Stimulated activated naive B cell treated with anti-CD40 and anti-IgM and Interleukin-4, amounts not matched to agents 10 μg/mL and 1 μg/mL and 100 μg/mL, for 72 hours (primary cell): ENCODE measurements around the gene BRIP1.
"Not testable (repeated sequence)": the region's sequence is repeated elsewhere in the genome, so short reads cannot be mapped to it uniquely, and the experiment has no call there.

Experiments
- ATAC-seq, 2 donors: fragments of 150-1000 bp; cut with Tn5 transposase; replicated peaks; 2 replicates each; pipeline ENCODE4 v1.10.0; 2021; ENCODE audit warnings: moderate library complexity in 1 of 2
- DNase-seq: peaks from one replicate; pipeline ENCODE4 v3.0.0; 2021
- H3K27ac Mint-ChIP-seq: one replicate; pipeline ENCODE4 v1.8.0; 2022; ENCODE audit warnings: mild to moderate bottlenecking, mixed read lengths
- H3K27me3 Mint-ChIP-seq, 2 donors: one replicate each; pipeline ENCODE4 v1.8.0; 2022; ENCODE audit warnings: mixed read lengths in 2 of 2
- H3K36me3 Mint-ChIP-seq, 2 donors: one replicate each; pipeline ENCODE4 v1.8.0; 2022; ENCODE audit warnings: mixed read lengths in 2 of 2, mild to moderate bottlenecking in 1 of 2
- H3K4me1 Mint-ChIP-seq, 2 donors: one replicate each; pipeline ENCODE4 v1.8.0; 2022; ENCODE audit warnings: mixed read lengths in 2 of 2, mild to moderate bottlenecking in 1 of 2
- H3K4me3 Mint-ChIP-seq, 2 donors: one replicate each; pipeline ENCODE4 v1.8.0; 2022; ENCODE audit warnings: mild to moderate bottlenecking in 2 of 2, mixed read lengths in 2 of 2, moderate library complexity in 1 of 2
- H3K9me3 Mint-ChIP-seq, 2 donors: one replicate each; pipeline ENCODE4 v1.8.0; 2022; ENCODE audit warnings: mixed read lengths in 2 of 2, mild to moderate bottlenecking in 1 of 2

BRIP1 gene

DNA sequence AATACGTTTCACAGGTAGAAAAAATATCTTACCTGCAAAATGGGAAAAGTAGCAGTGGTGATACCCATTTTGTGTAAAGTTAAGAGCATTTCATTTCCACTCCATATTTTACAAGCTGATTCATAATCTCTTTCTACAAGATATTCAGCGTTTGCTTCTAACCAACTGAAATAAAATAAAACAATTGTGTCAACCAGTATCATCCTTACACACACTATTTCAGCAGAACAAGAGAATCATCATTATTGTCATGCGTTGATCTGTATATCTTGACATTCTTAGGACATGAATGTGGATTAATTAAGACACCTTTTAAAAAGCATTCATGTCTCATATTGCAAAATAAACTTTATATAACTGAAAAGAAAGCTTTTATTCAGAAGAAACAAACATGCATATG, 69.8 kb downstream of the BRIP1 start:
- peaks cover 0 to 6% of the 10 kb centered on the region in 2 donors for H3K36me3 Mint-ChIP-seq
- H3K9me3 Mint-ChIP-seq, result no peaks in the 10 kb centered on the region
- H3K27me3 Mint-ChIP-seq, result no peaks in the 10 kb centered on the region
- H3K4me3 Mint-ChIP-seq, result no peak overlapping the region
- DNase-seq, result no peak
- no peak overlapping the region for H3K27ac Mint-ChIP-seq
- H3K4me1 Mint-ChIP-seq, result no peaks in the 10 kb centered on the region
- no peak for ATAC-seq

DNA sequence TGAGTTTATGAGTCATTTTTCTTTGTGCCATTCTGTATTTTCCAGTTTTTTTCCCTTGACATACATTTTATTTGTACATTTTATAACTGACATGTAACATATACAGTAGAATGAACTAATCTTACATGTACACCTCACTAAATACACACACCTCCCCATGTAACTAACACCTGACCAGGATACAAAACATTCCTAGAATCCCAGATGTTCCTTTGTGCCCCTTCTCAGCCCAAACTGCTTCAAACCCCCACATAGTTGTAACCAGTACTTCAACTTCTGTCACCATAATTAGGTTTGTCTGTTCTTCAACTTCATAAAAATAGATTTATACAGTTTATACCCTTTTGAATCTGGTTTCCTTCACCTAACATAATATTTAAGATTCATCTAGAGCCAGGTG, 73.5 kb downstream of the BRIP1 start:
- Mint-ChIP-seq H3K4me1 (peaks cover 3 to 13% of the 10 kb centered on the region in 2 donors), H3K9me3 (no peaks in the 10 kb centered on the region), H3K27me3 (no peaks in the 10 kb centered on the region), H3K27ac (no peak overlapping the region), H3K36me3 (peaks cover 0 to 2% of the 10 kb centered on the region in 2 donors), H3K4me3 (no peak overlapping the region)
- DNase-seq (no peak), ATAC-seq (no peak)

DNA sequence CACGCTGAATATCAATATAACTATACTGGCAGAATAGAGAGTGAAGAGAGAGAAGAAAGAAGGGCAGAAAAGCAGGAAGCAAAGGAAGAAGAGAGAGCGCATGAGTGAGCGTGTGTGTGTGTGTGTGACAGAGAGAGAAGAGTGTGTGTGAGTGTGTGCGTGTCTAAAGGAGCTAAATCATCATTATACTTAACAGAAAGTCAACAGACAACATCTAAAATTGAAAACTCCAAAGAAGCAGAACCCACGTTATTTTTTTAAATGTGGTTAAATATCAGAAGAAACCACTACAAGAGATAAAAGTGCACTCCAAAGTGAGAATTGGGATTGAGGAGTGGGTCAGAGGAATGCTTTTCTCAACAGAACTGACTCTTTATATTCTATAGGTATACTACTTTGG, 77.2 kb downstream of the BRIP1 start:
- H3K36me3 Mint-ChIP-seq, result peaks cover 0 to 2% of the 10 kb centered on the region in 2 donors

DNA sequence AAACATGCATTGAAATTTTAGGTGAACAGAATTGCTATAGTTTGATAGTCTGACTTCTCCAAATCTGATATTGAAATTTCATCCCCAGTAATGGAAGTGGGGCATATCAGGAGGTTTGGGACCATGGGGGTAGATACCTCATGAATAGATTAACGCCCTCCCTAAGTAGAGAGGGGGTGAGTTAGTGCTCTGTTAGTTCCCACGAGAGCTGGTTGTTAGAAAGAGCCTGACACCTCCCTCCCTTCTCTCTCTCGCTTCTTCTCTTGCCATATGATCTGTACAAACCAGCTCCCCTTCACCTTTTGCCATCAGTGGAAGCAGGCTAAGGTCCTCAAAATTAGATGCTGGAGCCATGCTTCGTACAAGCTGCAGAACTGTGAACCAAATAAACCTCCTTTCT, 78.8 kb downstream of the BRIP1 start:
- peak overlapping the region; percentile 12 to 18 for H3K4me3 Mint-ChIP-seq
- H3K27me3 Mint-ChIP-seq, result no peaks in the 10 kb centered on the region
- ATAC-seq (peak; percentile 67 to 71), DNase-seq (no peak)
- peaks cover 0 to 2% of the 10 kb centered on the region in 2 donors for H3K36me3 Mint-ChIP-seq
- peak overlapping the region; percentile 52 for H3K27ac Mint-ChIP-seq
- H3K4me1 Mint-ChIP-seq, result peaks cover 12 to 36% of the 10 kb centered on the region in 2 donors
- no peaks in the 10 kb centered on the region for H3K9me3 Mint-ChIP-seq

More for the DNA sequence above, 77.2 kb downstream of the BRIP1 start:
- H3K4me3 Mint-ChIP-seq, result no peak overlapping the region
- H3K9me3 Mint-ChIP-seq, result no peaks in the 10 kb centered on the region
- peaks cover 12 to 31% of the 10 kb centered on the region in 2 donors for H3K4me1 Mint-ChIP-seq
- DNase-seq, result no peak
- H3K27ac Mint-ChIP-seq, result no peak overlapping the region
- no peaks in the 10 kb centered on the region for H3K27me3 Mint-ChIP-seq
- ATAC-seq, result no peak

DNA sequence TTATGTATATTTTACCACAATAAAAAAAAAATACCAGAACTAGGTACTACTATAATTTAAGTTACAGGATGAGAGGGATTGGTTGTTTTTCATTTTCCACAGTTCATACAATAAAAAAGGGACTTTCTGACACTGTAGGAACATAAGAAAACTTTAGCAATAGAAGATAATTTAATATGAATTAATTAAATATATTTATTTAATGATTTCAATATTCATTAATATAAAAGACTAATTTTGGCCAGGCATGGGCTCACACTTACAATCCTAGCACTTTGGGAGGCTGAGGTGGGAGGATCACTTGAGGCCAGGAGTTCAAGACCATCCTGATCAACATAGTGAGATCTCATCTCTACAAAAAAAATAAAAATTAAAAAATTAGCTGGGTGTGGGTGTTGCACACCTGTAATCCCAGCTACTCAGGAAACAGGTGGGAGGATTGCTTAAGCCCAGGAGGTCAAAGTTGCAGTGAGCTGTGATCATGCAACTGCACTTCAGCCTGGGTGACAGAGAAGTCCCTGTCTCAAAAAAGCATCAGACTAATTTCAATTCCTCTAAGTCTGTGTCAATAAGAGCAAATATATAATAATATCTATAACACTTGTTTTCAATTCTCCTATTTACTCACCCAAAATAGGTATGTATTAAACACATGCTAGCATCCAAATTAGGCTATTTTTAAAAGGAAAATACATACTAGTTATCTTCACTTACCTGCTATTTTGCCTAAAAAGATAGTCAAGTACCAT, 79.6 kb downstream of the BRIP1 start:
- ATAC-seq (peak; percentile 72 to 84), DNase-seq (no peak)
- Mint-ChIP-seq H3K27me3 (no peaks in the 10 kb centered on the region), H3K9me3 (no peaks in the 10 kb centered on the region), H3K27ac (peak overlapping the region; percentile 14), H3K4me3 (peak overlapping the region in 1 of 2 donors; percentile 12), H3K36me3 (peaks cover 0 to 2% of the 10 kb centered on the region in 2 donors), H3K4me1 (peaks cover 12 to 41% of the 10 kb centered on the region in 2 donors)

DNA sequence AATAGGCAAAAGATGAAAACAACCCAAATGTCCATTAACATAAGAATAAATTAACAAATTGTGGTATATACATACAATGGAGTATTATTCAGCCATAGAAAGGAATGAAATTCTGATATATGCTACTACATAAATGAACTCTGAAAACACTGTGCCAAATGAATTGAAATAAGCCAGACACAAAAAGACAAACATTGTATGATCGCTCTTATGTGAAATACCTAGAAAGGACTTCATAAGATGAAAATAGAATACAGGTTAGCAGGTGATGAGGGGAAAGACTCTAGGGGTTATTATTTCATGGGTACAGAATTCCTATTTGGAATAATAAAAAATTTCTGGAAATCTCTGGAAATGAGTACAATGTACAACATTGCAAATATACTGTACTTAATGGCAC, 80.2 kb downstream of the BRIP1 start:
- ATAC-seq (no peak), DNase-seq (no peak)
- H3K9me3 Mint-ChIP-seq, result no peaks in the 10 kb centered on the region
- H3K4me3 Mint-ChIP-seq, result no peak overlapping the region
- H3K36me3 Mint-ChIP-seq, result peaks cover 0 to 2% of the 10 kb centered on the region in 2 donors
- peaks cover 13 to 42% of the 10 kb centered on the region in 2 donors for H3K4me1 Mint-ChIP-seq
- H3K27me3 Mint-ChIP-seq, result no peaks in the 10 kb centered on the region
- no peak overlapping the region for H3K27ac Mint-ChIP-seq

DNA sequence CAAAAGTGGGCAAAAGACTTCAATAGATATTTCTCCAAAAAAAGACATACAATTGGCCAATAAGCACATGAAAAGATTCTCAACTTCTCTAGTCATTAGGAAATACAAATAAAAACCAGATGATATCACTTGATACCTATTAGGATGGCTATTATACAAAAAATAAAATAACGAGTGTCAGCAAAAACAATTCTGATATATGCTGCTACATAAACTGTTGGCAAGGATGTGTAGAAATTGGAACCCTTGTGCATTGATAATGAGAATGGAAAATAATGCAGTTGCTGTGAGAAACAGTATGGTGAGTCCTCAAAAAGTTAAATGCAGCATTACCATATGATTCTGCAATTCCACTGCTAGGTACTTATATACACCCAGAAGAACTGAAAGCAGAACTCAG, 80.6 kb downstream of the BRIP1 start:
- Mint-ChIP-seq H3K36me3 (peaks cover 0 to under 1% of the 10 kb centered on the region in 2 donors), H3K4me3 (no peak overlapping the region), H3K27ac (no peak overlapping the region), H3K27me3 (no peaks in the 10 kb centered on the region), H3K4me1 (peaks cover 14 to 46% of the 10 kb centered on the region in 2 donors), H3K9me3 (no peaks in the 10 kb centered on the region)
- ATAC-seq (no peak), DNase-seq (no peak)

DNA sequence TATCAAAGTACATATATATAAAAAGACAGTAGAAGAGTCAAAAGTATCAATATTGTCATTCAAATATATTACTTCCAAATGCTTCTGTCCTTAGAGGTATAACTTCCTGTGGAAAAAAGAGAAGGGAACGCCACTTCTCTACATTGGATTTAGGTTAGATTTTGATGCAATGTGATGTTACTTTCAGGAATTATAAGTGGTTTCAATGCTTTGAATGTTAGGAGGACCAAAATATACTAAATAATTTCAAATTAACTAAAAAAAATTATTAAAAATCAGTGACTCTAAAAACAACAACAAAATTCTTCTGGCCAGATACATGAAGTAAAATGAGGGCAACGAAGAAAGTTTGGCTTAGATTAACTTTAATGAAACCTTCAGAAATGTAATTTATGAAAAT, 88.0 kb downstream of the BRIP1 start:
- peaks cover 9 to 12% of the 10 kb centered on the region in 2 donors for H3K9me3 Mint-ChIP-seq
- peaks cover 2 to 13% of the 10 kb centered on the region in 2 donors for H3K4me1 Mint-ChIP-seq
- ATAC-seq, result no peak
- H3K36me3 Mint-ChIP-seq, result peaks cover 14 to 16% of the 10 kb centered on the region in 2 donors
- H3K27ac Mint-ChIP-seq, result no peak overlapping the region
- no peak for DNase-seq
- H3K4me3 Mint-ChIP-seq, result no peak overlapping the region
- H3K27me3 Mint-ChIP-seq, result no peaks in the 10 kb centered on the region

DNA sequence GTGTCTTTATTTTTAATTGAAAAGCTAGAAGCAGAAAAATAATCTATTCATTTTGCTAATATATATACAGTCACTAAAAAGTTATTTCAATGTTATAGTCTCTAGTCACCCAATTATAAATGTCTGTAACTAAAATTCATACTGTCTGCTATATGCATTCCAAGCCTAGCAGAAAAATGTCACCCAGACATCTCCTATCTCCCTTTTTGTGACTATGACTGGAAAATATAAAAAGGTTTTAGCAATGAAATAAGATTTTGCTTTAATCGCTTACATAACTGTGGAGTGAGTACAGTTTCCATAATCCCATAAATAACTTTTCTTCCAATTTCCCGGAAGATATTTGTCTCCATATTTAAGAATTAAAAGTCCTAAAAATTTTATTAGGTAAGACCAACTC, 88.6 kb downstream of the BRIP1 start:
- H3K4me3 Mint-ChIP-seq, result no peak overlapping the region

DNA sequence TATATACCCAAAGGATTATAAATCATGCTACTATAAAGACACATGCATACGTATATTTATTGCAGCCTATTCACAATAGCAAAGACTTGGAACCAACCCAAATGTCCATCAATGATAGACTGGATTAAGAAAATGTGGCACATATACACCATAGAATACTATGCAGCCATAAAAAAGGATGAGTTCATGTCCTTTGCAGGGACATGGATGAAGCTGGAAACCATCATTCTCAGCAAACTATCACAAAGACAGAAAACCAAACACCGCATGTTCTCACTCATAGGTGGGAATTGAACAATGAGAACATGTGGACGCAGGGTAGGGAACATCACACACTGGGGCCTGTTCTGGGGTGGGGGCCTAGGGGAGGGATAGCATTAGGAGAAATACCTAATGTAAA, 89.2 kb downstream of the BRIP1 start:
- not testable (repeated sequence) for H3K4me3 Mint-ChIP-seq, DNase-seq, H3K27ac Mint-ChIP-seq, H3K27me3 Mint-ChIP-seq, ATAC-seq
- Mint-ChIP-seq H3K36me3 (peaks cover 22 to 25% of the 10 kb centered on the region in 2 donors), H3K4me1 (peaks cover 2 to 10% of the 10 kb centered on the region in 2 donors), H3K9me3 (peaks cover 11 to 16% of the 10 kb centered on the region in 2 donors)

More for the DNA sequence above, 88.6 kb downstream of the BRIP1 start:
- Mint-ChIP-seq H3K27me3 (no peaks in the 10 kb centered on the region), H3K36me3 (peaks cover 19 to 20% of the 10 kb centered on the region in 2 donors), H3K27ac (no peak overlapping the region), H3K4me1 (peaks cover 2 to 12% of the 10 kb centered on the region in 2 donors), H3K9me3 (peaks cover 11 to 16% of the 10 kb centered on the region in 2 donors)
- ATAC-seq (no peak), DNase-seq (no peak)

DNA sequence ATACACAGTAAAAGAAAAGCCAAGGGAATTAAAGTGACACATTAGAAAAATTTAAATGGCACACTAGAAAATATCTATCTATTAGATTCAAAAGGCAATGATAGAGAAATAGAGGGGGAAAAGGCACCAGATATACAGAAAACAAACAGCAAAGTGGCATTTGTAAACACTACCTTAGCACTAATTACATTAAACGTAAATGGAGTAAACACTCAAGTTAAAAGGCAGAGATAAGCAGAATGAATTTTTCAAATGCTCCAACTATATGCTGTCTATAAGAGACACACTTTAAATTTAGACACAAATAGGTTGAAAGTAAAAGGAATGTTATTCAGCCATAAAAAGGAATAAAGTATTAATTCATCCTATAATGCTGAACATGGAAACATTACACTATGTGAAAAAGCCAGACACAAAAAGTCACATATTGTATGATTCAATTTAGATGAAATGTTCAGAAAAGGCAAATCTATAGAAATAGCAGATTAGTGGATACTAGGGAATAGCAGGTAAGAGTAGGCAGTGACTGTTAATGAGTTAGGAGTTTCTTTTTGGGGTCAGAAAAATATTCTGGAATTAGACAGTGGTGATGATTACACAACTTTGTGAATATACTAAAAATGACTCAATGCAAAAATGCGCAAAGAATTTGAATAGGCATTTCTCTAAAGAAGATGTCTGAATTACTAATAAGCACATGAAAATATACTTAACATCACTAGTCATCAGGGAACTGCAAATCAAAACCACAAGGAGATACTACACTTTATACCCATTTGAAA, 92.4 kb downstream of the BRIP1 start:
- Mint-ChIP-seq H3K36me3 (peaks cover 22 to 28% of the 10 kb centered on the region in 2 donors), H3K27ac (no peak overlapping the region), H3K27me3 (no peaks in the 10 kb centered on the region), H3K4me1 (no peaks in the 10 kb centered on the region), H3K4me3 (no peak overlapping the region), H3K9me3 (peaks cover 11 to 16% of the 10 kb centered on the region in 2 donors)
- ATAC-seq, result no peak
- DNase-seq, result no peak

DNA sequence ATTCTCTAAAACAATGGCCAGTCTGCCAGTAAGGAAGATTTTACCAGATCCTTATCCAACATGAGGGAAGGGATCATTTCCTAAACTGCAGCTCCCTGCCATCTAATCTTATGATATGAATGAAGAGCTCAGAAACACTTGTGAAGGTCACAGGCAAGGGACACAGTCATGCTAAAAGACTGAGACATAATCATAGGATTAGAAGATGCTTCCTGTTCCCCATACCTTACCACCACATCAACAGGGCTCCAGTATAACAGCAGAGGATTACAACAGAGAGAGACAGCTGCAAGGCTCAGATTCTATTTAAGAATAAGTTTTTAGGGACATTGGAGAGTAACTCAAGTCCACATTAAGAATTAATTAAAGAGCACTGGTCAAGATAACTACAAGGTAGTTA, 93.3 kb downstream of the BRIP1 start:
- ATAC-seq (no peak), DNase-seq (no peak)
- Mint-ChIP-seq H3K4me1 (no peaks in the 10 kb centered on the region), H3K27me3 (no peaks in the 10 kb centered on the region), H3K36me3 (peaks cover 22 to 28% of the 10 kb centered on the region in 2 donors), H3K4me3 (no peak overlapping the region), H3K9me3 (peaks cover 11 to 16% of the 10 kb centered on the region in 2 donors), H3K27ac (no peak overlapping the region)

DNA sequence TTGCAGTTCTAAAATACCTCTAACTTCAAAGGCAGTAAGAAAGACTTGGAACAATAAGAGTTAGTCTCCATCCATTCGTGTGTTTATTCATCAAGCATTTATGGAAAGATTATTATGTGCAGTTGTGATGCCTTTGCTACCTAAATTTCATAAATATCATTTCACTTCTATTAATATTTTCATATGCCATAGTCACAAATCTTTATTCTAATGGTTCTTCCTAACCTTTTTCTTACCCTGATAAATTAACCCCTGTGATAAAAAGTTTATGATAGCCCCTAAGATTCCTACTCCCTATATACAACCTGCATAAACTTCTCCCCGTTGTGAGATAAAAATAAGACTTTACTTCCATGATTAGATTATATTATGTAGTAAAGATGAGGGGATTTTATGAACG, 94.9 kb downstream of the BRIP1 start:
- Mint-ChIP-seq H3K36me3 (peaks cover 19 to 28% of the 10 kb centered on the region in 2 donors), H3K27ac (no peak overlapping the region), H3K4me1 (no peaks in the 10 kb centered on the region), H3K9me3 (peaks cover 11 to 16% of the 10 kb centered on the region in 2 donors), H3K27me3 (no peaks in the 10 kb centered on the region), H3K4me3 (no peak overlapping the region)
- ATAC-seq (no peak), DNase-seq (no peak)

DNA sequence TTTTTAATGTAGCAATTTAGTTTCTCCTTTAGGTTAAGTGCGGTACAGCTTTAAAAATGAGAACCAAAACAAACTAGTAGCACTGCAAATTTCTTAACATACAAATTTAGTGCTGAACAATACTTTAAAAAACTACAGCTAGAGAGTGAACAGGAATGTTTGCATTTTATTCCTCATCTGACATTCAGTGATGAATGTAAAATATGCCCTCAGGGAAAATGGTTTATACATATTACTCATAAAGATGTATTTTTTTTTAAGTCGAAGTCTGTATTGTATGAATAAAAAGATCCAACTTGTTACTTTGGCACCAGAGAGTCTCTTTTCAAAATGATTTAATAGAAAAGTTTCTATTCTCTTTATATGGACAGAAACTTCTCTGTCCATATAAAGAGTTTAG, 96.8 kb downstream of the BRIP1 start:
- no peaks in the 10 kb centered on the region for H3K27me3 Mint-ChIP-seq
- no peak overlapping the region for H3K27ac Mint-ChIP-seq
- DNase-seq (no peak), ATAC-seq (no peak)
- peaks cover 13 to 28% of the 10 kb centered on the region in 2 donors for H3K36me3 Mint-ChIP-seq
- H3K9me3 Mint-ChIP-seq, result peaks cover 12 to 13% of the 10 kb centered on the region in 2 donors
- no peaks in the 10 kb centered on the region for H3K4me1 Mint-ChIP-seq
- no peak overlapping the region for H3K4me3 Mint-ChIP-seq
